Measurements from ENCODE around the gene GABRB1.

GRCh38 chr4:47122592-47123291 lies 91.4 kb downstream of the GABRB1 start:
- TF ChIP-seq POLR2AphosphoS5 (IDR thresholded peaks at IDR 0.05; ENCODE audit: borderline replicate concordance, low read depth, low read length), result no peak
- no peak for TF ChIP-seq EZH2 (IDR thresholded peaks at IDR 0.05)
- TF ChIP-seq FOXP2 (optimal IDR thresholded peaks at IDR 0.05; ENCODE audit: control extremely low read depth, extremely low read length, insufficient read depth), result no peak

Measured in SK-N-MC (cell line).